H1 (cell line): Measurements from ENCODE around the gene POP7.
"Not testable (repeated sequence)": the region's sequence is repeated elsewhere in the genome, so short reads cannot be mapped to it uniquely, and the experiment has no call there.

Experiments used
- EZH2 ChIP-seq: fragments of 200-600 bp; sonication (generic); IDR thresholded peaks from 2 replicates; pipeline ENCODE4 v1.7.1; 2012; ENCODE audit warnings: low read depth, mild to moderate bottlenecking, moderate library complexity, low read length, inconsistent platforms; ENCODE audit not compliant: severe bottlenecking
- TAF1 ChIP-seq: IDR thresholded peaks from 2 replicates; pipeline ENCODE4 v1.6.1; 2011; ENCODE audit warnings: mild to moderate bottlenecking, low read depth, low read length
- TCF12 ChIP-seq: IDR thresholded peaks from 2 replicates; pipeline ENCODE4 v1.6.1; 2011; ENCODE audit warnings: low read depth, mild to moderate bottlenecking, low read length
- TF ChIP-seq, protein P1 (sequence below), 3 experiments: IDR thresholded peaks; 1 replicate in 2 of 3; 2 replicates in 1 of 3; pipeline versions ENCODE4 v1.5.1 to v1.6.1; 2011; ENCODE audit warnings: low read length in 3 of 3, mild to moderate bottlenecking in 3 of 3, inconsistent platforms in 2 of 3, low read depth in 1 of 3, moderate library complexity in 1 of 3; ENCODE audit not compliant: insufficient read depth in 1 of 3; ENCODE audit errors: control extremely low read depth in 1 of 3

DNA sequence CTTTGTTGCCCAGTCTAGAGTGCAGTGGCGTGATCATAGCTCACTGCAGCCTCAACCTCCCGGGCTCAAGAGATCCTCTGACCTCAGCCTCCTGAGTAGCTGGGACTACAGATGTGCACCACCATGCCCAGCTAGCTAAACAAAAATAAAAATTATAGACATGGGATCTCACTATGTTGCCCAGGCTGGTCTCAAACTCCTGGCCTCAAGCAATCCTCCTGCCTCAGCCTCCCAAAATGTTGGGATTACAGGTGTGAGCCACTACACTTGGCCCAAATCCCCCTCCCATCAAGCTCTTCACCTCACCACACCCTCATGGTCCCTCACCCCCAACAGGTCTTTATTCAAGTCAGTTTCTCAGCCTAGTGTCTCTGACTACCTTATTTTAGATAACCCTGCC lies 11.2 kb downstream of the POP7 start:
- TF ChIP-seq TAF1, EZH2, TCF12: not testable (repeated sequence)
- TF ChIP-seq, protein P1, sequence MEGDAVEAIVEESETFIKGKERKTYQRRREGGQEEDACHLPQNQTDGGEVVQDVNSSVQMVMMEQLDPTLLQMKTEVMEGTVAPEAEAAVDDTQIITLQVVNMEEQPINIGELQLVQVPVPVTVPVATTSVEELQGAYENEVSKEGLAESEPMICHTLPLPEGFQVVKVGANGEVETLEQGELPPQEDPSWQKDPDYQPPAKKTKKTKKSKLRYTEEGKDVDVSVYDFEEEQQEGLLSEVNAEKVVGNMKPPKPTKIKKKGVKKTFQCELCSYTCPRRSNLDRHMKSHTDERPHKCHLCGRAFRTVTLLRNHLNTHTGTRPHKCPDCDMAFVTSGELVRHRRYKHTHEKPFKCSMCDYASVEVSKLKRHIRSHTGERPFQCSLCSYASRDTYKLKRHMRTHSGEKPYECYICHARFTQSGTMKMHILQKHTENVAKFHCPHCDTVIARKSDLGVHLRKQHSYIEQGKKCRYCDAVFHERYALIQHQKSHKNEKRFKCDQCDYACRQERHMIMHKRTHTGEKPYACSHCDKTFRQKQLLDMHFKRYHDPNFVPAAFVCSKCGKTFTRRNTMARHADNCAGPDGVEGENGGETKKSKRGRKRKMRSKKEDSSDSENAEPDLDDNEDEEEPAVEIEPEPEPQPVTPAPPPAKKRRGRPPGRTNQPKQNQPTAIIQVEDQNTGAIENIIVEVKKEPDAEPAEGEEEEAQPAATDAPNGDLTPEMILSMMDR (IDR thresholded peaks at IDR 0.05; ENCODE audit: control extremely low read depth in 1 of 3, insufficient read depth in 1 of 3, low read depth in 1 of 3, low read length in 3 of 3): not testable (repeated sequence)
